GM13976 (cell line): ENCODE data around the gene TBC1D22A.

Source experiments
- DNase-seq: peaks from one replicate; pipeline ENCODE4 v3.0.0; 2012; ENCODE audit warnings: low spot score
- in situ Hi-C: fragments of 300-500 bp; cut with MboI; formaldehyde crosslinking; loops from one replicate; pipeline ENCODE4 v1.12.0; 2022; ENCODE audit warnings: low sequenced_read_pairs, mixed read lengths, inconsistent platforms; ENCODE audit not compliant: unreplicated experiment
- TF ChIP-seq, protein P1 (sequence below): IDR thresholded peaks from 2 replicates; pipeline ENCODE4 v1.5.1; 2012; ENCODE audit warnings: borderline replicate concordance, mild to moderate bottlenecking; ENCODE audit not compliant: insufficient read depth; ENCODE audit errors: extremely low read depth, missing control alignments, control extremely low read depth

The TBC1D22A gene

DNA sequence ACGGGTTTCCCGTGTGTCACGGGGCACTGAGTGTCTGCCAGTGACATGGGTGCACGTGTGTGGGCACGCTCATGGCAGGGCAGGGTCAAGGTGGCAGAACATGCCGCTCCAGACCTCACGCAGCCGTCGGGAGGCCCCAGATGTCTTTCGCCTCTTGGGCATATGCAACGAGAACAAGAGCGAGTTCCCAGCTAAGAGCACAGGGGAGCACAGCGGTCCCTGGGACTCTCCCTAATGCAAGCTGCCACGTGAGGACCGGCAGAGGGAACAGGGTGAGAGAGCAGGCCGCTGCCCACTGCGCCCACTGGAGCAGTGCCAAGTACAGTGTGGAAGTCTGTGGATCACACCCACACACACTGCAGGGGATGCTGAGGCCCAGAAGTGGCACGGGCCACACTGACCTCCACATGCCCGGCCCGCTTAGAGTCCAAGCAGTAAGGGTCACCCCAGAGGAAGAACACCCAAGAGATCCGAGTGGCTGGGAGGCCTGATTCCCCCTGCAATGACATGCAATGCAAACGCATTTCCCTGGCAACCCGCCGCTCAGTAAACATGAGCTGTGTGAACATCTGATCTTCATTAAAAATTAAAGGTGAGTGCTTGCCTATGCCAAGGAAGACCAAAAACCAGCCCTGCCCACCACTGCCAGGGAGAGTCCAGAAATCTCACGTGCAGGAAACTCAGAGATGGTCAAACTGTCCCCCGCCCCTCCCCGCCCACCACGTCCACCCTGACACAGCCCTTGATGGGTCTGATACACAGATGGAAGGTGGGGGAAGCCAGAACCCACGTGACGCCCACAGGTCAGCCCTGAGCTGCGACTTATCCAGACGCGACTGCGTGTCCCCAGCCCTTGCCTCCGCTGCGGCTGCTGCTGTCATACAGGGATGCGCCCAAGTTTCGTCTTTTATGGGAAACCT is 36.1 kb upstream of the TBC1D22A start:
- TF ChIP-seq, protein P1, sequence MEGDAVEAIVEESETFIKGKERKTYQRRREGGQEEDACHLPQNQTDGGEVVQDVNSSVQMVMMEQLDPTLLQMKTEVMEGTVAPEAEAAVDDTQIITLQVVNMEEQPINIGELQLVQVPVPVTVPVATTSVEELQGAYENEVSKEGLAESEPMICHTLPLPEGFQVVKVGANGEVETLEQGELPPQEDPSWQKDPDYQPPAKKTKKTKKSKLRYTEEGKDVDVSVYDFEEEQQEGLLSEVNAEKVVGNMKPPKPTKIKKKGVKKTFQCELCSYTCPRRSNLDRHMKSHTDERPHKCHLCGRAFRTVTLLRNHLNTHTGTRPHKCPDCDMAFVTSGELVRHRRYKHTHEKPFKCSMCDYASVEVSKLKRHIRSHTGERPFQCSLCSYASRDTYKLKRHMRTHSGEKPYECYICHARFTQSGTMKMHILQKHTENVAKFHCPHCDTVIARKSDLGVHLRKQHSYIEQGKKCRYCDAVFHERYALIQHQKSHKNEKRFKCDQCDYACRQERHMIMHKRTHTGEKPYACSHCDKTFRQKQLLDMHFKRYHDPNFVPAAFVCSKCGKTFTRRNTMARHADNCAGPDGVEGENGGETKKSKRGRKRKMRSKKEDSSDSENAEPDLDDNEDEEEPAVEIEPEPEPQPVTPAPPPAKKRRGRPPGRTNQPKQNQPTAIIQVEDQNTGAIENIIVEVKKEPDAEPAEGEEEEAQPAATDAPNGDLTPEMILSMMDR: no peak
- in situ Hi-C loops: no loop called here
- no peak for DNase-seq

DNA sequence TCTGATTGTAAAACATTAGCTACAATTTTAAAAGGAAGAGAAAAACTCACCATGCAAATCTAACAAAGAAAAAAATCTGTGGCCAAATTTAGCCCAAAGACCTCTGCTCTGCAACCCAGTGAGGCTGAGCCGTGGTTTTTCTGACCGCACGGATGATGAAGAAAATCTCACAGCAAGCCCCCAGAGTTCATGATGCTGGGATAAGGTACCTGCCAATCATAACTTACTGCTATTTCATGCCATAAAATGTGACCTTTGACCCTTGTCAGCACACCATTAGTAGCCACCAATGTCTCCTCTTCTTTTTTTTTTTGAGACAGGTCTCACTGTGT is 35.5 kb upstream of the TBC1D22A start:
- in situ Hi-C loops: no loop called here
- no peak for DNase-seq
- TF ChIP-seq, protein P1: no peak

DNA sequence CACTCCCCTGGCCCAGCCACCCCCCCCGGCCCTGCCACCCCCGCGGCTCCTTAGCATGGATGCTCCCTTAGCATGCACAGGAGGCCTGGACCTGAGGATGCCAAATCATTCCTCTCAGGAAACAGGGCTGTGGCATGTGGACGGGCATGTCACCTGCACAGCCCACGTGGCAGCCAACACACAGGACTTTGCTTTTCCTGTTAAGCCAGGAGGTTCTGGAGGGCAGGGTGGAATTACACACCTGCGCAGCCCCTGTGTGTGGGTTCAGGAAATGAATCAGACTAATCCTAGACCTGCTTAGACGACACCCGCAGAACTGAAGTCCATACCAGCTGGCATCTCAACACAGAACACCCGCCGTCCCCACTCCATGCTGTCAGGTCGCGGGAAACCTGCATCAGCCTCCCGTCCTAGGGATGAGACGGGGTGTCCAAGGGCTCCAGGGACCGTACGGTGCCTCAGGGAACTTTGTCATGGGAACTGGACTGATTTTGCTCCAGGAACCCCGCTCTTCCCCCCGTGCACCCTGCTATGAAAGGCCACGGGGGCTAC is 34.6 kb upstream of the TBC1D22A start:
- TF ChIP-seq, protein P1: no peak
- in situ Hi-C loops: no loop called here
- no peak for DNase-seq

DNA sequence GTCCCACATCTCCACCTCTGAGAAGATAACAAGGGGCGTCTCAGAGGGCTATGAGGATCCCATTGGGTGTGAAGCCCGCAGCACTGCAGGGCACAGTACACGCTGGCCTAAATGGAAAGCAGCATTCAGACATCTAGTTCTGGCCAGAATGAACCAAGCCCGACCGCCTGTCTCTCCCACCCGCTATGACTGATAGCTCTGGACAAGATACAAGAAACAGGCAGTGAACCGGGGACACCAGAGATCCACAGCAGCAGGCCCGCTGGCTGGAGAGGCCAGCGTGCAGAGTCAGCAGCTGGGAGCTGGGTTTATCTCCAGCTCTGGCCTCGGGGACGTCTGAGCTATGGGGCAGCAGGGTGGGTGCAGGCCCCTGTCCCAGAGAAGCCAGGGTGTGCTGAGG is 34.0 kb upstream of the TBC1D22A start:
- in situ Hi-C loops: no loop called here
- DNase-seq: no peak
- TF ChIP-seq, protein P1: no peak

DNA sequence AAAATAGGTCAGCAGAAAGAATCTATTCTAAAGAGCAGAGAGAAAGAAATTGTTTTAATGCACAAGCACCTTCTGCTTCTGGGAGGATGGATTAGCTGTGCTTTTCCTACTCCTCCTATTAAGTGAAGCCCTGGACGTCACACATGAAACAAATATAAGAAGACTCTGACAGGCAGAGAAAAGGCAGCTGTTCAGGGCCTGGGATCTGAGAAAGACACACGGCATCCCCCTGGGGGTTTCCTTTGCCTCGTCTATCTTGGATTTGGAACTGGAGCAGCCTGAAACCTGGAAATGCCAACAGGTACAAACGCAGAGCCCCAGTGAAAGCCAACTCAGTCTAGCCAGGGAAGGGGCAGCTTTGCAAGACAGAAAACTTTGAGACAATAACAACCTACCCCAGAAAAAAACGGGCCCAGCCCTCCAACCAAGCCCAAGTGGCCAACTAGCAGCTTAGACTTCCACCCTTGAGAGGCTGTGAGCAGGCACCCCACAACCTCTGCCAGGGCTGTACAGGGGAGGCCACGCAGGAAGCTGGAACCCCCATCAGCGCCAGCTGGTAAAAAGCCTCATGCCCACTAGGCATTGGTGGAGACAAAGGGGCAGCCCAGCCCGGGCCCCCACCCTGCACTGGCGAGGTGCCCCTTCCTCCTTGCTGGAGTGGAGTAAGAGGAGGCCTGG is 31.7 kb upstream of the TBC1D22A start:
- TF ChIP-seq, protein P1: no peak
- in situ Hi-C loops: no loop called here
- DNase-seq: no peak

DNA sequence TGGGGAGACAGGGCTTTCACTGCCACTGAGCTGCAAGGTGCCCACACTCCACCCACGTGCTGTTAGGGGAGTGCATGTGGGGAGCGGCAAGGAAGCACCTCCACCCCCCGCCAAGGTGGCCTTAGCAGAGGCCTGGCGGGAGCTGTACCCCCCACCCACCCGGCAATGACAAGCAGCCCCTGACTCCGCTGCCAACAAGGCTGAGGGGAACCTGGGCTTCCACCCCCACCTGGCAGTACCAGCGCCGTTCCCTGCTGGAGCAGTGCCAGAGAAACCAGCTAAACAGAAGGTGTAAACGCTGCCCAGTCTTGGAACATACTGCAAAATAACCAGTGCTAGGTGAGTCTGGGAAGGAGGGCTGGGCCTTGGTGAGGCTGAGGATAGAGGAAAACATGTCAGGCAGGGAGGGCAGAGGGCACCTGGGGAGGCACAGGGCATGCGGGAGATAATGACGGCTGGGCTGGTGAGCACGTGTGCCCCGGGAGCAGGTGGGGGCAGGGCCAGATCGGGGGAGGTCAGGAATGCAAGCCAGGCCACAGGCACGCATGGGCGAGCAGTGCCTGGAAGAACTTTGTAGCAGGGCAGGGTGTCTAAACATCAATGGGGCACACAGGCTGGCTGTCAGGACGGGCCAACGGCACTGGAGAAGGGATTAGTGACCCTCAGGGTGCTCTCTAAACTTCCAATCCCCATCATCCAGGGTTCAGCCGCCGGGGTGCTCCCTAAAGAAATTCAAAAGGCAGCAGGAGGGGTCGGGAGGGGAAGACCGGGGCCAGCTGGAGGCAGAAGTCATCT is 31.0 kb upstream of the TBC1D22A start:
- in situ Hi-C loops: no loop called here
- TF ChIP-seq, protein P1: no peak
- no peak for DNase-seq
